Body of pancreas (tissue), 4 donors: ENCODE measurements around the gene CFAP58.

Experiments used
- POLR2A ChIP-seq, 3 donors: fragments of 450-650 bp; IDR thresholded peaks; one replicate each; pipeline ENCODE4 v1.6.1; 2016; ENCODE audit warnings: antibody characterized with exemption in 3 of 3, mild to moderate bottlenecking in 2 of 3
- TF ChIP-seq, protein P1 (sequence below), 7 experiments: fragments of 450-650 bp in 4 of 7; fragments of 200-600 bp in 3 of 7; sonication (generic) in 3 of 7; IDR thresholded peaks; one replicate each; pipeline ENCODE4 v1.5.1; 2016 to 2019; ENCODE audit warnings: antibody characterized with exemption in 7 of 7

DNA sequence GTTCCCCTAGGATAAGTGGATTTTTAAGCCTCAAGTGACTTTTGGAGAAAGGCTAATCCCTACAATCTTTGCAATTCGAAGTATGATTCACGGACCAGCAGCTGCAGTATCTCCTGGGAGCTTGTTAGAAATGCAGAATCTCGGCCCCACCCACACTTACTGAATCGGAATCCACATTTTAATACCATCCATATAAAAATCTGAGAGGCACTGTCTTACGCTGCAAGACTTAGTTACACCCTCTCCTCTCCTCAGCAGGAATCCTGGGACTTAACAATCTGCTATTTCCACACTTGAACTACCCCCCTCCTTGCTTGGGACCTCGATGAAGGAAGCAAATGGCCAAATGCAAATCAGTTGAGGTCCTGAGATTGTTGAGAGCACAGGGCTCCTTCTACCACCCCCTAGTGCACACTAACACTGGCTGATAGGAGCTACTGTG is 36.3 kb upstream of the CFAP58 start:
- TF ChIP-seq, protein P1, sequence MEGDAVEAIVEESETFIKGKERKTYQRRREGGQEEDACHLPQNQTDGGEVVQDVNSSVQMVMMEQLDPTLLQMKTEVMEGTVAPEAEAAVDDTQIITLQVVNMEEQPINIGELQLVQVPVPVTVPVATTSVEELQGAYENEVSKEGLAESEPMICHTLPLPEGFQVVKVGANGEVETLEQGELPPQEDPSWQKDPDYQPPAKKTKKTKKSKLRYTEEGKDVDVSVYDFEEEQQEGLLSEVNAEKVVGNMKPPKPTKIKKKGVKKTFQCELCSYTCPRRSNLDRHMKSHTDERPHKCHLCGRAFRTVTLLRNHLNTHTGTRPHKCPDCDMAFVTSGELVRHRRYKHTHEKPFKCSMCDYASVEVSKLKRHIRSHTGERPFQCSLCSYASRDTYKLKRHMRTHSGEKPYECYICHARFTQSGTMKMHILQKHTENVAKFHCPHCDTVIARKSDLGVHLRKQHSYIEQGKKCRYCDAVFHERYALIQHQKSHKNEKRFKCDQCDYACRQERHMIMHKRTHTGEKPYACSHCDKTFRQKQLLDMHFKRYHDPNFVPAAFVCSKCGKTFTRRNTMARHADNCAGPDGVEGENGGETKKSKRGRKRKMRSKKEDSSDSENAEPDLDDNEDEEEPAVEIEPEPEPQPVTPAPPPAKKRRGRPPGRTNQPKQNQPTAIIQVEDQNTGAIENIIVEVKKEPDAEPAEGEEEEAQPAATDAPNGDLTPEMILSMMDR (IDR thresholded peaks at IDR 0.05) = no peak
- TF ChIP-seq POLR2A (IDR thresholded peaks at IDR 0.05) = no peak
